Activated CD8-positive, alpha-beta memory T cell treated with anti-CD3 and anti-CD28 coated beads, Interleukin-2, amount 50 U/mL, for 1 hour (primary cell): Measurements from ENCODE around the gene PNN.
"Not testable (repeated sequence)": the region's sequence is repeated elsewhere in the genome, so short reads cannot be mapped to it uniquely, and the experiment has no call there.

Source experiments
- DNase-seq: peaks from one replicate; pipeline ENCODE4 v3.0.0-alpha.2; 2020; ENCODE audit errors: extremely low read depth

Gene PNN

DNA sequence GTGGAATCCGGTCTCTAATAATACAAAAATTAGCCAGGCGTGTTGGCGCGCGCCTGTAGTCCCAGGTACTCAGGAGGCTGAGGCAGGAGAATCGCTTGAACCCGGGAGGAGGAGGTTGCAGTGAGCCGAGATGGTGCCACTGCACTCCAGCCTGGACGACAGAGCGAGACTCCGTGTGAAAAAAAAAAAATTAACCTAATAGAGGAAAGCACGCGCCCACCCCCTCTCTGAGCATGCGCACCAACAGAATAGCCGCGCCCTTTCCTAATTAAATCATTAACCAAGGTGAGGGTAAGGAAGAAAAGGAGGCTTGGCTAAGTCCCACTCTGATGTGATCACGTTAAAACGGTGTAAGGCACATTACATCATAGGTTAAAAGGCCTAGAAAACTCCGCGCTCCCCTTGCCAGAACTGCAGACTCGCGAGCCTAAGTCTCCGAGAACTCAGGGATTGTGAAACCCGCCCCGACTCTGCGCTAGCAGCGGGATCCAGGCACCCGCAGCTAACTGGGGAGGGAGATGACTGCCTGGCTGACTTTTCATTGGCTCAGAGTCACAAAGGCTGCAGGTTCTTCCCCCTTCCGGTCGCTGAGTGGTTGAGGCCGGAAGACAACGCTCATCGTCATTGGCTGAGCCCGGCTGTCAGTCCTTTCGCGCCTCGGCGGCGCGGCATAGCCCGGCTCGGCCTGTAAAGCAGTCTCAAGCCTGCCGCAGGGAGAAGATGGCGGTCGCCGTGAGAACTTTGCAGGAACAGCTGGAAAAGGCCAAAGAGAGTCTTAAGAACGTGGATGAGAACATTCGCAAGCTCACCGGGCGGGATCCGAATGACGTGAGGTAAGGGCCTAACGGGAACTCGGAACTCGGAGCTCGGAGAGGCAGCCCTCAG is at the start of gene PNN:
Gene PNN, plus strand, starts transcription at position 695 of the 885 bp plus-strand sequence. Its CDS starts 26 bp downstream, at position 721.
- DNase-seq = peak; percentile 92

DNA sequence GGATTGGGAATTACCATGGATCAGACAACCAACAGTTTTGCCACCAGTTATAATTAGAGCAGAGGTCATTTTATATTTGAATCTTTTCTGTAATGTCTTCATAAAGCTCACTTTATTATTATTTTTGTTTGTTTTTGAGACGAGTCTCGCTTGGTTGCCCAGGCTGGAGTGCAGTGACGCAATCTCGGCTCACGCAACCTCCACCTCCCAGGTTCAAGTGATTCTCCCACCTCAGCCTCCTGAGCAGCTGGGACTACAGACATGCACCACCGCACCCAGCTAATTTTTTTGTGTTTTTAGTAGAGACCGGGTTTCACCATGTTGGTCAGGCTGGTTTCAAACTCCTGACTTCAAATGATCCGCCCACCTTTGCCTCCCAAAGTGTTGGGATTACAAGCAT is 37.2 kb upstream of the PNN start:
- DNase-seq = not testable (repeated sequence)

GRCh38 chr14:39138440-39138839 is 36.6 kb upstream of the PNN start:
- DNase-seq = no peak

DNA sequence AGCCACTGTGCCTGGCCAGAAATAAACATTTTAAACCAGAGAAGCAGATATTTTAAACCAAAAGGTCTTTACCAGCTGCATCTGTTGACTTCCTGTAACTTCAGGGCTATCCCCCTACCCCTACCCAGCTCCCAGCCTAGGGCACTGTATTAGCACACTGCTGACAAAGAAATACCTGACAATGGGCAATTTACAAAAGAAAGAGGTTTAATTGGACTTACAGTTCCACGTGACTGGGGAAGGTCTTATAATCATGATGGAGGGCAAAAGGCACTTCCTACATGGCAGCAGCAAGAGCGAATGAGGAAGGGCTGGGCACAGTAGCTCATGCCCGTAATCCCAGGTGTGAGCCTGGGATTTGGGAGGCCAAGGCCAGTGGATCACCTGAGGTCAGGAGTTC is 34.9 kb upstream of the PNN start:
- DNase-seq = no peak

GRCh38 chr14:39141623-39142022 is 33.4 kb upstream of the PNN start:
- not testable (repeated sequence) for DNase-seq

GRCh38 chr14:39143226-39143625 is 31.8 kb upstream of the PNN start:
- not testable (repeated sequence) for DNase-seq

DNA sequence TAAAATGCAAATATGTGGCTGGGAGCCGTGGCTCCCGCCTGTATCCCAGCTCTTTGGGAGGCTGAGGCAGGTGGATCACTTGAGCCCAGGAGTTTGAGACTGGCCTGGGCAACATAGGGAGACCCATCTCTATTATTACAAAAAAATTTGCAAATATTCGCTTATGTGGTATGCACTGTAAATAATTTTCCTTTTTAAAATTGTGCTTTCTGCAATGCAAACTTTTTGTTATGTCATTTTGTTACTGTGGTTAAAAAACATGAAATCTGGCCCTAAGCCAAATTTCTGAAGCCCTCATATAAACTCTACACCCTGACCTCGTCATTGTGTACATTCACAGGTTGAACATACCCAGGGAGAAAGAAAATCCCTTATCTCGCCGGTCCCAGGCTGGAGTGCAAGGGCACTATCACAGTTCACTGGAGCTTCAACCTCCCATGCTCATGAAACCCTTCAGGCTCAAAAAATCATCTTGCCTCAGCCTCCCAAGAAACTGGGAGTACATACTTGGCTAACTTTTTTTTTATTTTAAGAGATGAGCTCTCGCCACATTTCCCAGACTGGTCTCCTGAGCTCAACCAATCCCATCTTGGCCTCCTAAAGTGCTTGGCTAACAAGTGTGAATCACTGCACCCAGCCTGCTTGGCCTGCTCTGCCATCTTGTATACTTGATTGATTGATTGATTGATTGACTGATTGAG is 29.6 kb upstream of the PNN start:
- no peak for DNase-seq

- DNase-seq = no peak
Measured at GRCh38 chr14:39154594-39155189, 20.4 kb upstream of the PNN start.

DNA sequence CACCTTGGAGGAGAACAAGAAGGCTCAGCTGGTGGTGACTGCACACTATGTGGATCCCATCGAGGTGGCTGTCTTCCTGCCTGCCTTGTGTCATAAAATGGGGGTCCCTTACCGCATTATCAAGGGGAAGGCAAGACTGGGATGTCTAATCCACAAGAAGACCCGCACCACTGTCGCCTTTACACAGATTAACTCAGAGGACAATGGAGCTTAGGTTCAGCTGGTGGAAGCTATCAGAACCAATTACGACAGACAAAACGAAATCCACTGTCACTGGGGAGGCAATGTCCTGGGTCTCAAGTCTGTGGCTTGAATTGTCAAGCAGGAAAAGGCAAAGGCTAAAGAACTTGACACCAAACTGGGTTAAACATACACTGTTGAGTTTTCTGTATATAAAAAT is 17.6 kb upstream of the PNN start:
- no peak for DNase-seq

DNA sequence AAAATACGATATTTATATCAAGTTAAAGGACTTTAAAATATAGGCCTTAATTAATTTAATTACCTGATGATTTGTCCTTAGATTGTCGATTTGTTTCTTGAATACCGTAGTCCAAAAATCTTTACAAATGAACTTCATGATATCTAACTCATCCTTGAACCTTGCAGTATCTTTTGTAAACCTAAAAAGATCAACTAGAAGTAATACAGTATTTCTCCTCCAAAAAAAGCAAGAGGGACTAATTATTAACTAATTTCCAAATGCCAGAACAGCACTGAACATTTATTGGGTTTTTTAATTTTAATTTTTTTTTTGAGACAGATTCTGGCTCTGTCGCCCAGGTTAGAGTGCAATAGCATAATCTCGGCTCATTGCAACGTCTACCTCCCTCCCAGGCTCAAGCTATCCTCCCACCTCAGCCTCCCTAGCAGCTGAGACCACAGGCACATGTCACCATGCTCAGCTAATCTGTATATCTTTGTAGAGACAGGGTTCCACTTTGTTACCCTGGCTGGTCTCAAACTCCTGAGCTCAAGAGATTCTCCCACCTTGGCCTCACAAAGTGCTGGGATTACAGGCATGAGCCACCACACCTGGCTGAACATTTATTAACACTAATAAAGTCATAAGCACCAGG is 16.7 kb upstream of the PNN start:
- no peak for DNase-seq

DNA sequence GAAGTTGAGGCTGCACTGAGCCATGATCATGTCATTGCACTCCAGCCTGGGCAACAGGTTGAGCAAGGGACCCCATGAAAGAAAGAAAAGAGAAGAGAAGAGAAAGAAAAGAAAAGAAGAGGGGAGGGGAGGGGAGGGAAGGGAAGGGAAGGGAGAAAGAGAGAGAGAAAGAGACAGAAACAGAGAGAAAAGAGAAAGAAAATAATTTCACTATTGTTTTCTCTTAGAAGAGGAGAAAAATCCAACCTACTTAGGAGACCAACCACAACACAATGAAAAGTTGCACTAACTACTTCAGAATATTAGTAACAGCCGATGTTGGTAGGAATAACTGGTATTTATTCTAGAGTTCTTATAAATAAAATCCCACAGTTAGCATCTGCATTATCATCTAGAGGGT is 14.6 kb upstream of the PNN start:
- DNase-seq = no peak

DNA sequence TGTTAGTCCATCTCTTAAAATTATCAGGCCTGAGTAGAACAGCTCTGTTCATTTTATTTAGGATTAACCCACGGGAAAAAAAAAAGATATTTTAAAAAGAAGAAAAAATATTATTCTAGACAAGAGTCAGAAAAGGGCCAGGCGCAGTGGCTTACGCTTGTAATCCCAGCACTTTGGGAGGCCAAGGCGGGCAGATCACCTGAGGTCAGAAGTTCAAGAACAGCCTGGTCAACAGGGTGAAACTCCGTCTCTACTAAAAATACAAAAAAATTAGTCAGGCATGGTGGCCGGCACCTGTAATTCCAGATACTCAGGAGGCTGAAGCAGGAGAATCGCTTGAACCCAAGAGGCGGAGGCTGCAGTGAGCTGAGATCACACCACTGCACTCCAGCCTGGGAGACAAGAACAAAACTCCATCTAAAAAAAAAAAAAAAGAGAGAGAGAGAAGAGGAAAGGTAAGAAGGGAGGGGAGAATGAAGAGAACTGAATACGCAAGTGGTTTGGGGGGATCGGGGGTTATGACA is 7.2 kb upstream of the PNN start:
- not testable (repeated sequence) for DNase-seq

- DNase-seq = no peak
Measured at GRCh38 chr14:39168591-39168990, 6.5 kb upstream of the PNN start.

DNA sequence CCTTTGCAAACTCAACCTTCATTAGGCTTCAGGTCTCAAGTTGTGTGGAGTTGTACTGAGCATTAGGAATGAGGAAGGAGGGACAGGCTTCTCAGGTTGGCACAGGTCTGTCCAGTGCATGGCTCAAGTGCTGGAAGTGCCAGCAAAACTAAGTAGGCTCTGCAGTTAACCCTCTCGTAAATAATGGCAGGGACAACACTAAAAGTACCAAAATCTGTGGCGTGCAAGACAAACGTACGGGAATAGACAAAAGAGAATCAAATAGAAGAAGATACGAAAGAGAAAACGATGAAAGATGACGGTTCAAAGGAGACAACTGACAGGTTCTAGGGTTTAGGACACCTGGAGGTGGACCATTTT is 5.5 kb upstream of the PNN start:
- no peak for DNase-seq

- DNase-seq = no peak
Measured at GRCh38 chr14:39173198-39173597, 1.9 kb upstream of the PNN start.

DNA sequence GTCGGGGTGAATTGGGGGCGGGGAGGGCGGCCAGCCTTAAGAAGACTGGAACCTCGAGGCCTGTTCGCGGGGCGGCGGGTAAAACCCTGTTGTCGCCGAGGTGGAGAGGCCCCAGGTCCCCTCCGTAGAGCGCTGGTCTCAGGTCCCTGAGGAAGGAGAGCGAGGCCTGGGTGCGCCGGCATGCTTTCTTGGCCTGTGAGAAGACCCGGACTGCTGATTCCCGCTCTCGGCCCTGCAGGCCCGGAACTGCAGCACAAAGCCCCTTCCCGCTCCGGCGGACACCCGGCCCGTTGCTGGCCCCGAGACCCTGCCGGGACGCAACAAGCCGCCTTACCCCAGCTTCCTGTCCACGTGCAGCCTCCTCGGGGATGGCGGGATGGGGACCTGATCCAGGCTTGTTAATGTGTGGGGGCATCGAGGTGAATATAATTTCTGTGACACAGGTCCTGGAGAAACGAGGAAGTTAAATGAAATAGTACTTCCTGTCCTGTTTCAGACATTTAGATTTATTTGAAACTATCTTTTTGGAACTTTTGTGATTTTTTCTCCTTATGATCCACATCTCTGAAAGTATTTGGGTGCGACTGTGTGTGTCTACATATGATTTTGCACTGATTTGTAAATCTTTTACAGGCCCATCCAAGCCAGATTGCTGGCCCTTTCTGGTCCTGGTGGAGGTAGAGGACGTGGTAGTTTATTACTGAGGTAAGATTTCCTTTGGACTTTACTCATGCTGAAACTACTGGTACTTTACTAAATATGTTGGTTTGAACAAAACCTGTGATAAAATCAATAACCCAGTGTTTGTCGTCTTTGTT is 600 bp downstream of the PNN start:
- no peak for DNase-seq

GRCh38 chr14:39176263-39177167 is 1.5 kb downstream of the PNN start:
- no peak for DNase-seq

GRCh38 chr14:39177168-39177545 is 2.1 kb downstream of the PNN start:
- DNase-seq = no peak

DNA sequence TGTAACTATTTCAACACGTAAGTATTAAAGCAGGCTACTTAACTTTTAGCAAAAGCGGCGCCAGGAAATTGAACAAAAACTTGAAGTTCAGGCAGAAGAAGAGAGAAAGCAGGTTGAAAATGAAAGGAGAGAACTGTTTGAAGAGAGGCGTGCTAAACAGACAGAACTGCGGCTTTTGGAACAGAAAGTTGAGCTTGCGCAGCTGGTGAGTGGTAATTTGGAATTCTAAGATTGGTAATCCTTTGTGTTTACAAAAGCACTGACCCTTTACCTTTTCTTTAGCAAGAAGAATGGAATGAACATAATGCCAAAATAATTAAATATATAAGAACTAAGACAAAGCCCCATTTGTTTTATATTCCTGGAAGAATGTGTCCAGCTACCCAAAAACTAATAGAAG is 4.0 kb downstream of the PNN start:
- DNase-seq = no peak

GRCh38 chr14:39180553-39180952 is 5.5 kb downstream of the PNN start:
- DNase-seq = no peak
